HEK293T (cell line): ENCODE data around the gene ZIM2.

ENCODE experiments used
- BHLHE40 ChIP-seq: fragments of 450-650 bp; IDR thresholded peaks from 2 replicates; pipeline ENCODE4 v1.6.1; 2016; ENCODE audit warnings: mild to moderate bottlenecking, moderate library complexity, borderline replicate concordance
- CTBP1 ChIP-seq: fragments of 450-650 bp; IDR thresholded peaks from 2 replicates; pipeline ENCODE4 v1.6.1; 2016; ENCODE audit warnings: borderline replicate concordance
- ELF4 ChIP-seq: fragments of 450-650 bp; IDR thresholded peaks from 2 replicates; pipeline ENCODE4 v1.6.1; 2017; ENCODE audit warnings: antibody characterized with exemption
- FOXK2 ChIP-seq: fragments of 450-650 bp; IDR thresholded peaks from 2 replicates; pipeline ENCODE4 v1.6.1; 2016; ENCODE audit warnings: mild to moderate bottlenecking
- LEF1 ChIP-seq: fragments of 450-650 bp; IDR thresholded peaks from 2 replicates; pipeline ENCODE4 v1.6.1; 2017; ENCODE audit warnings: mild to moderate bottlenecking, borderline replicate concordance
- SP1 ChIP-seq: fragments of 450-650 bp; IDR thresholded peaks from 2 replicates; pipeline ENCODE4 v1.6.1; 2017
- ZNF384 ChIP-seq: fragments of 450-650 bp; IDR thresholded peaks from 2 replicates; pipeline ENCODE4 v1.6.1; 2016

DNA sequence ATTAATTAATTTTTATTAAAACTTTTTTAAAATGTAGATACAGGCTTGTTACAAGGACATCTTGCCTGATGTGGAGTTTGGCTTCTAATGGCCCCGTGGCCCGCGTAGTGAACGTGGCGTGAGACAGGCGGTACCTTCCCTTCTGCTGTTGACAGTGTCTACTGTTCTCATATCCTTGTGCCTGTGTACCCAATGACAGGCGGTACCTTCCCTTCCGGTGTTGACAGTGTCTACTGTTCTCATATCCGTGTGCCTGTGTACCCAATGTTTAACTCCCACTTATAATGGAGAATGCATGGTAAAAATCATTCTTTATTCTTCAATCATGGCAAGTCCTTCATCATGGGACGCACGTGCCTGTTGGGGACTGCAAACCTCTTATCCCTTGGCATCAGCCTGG, 89.9 kb downstream of the ZIM2 start:
- TF ChIP-seq BHLHE40 (no peak), LEF1 (no peak), ZNF384 (no peak), ELF4 (no peak), CTBP1 (no peak), SP1 (no peak), FOXK2 (no peak)
